GM12878 (cell line): Measurements from ENCODE around the gene MBNL1. TPM values are rescaled to one million over a fixed set of nuclear protein-coding genes. Genes with fewer than 3 reads are reported as not detected.

ENCODE experiments used
- ATAC-seq: fragments of 200-7000 bp; cut with Tn5 transposase; 3 replicates; pipeline ENCODE4 v1.9.1; 2020; ENCODE audit warnings: mild to moderate bottlenecking, moderate library complexity
- BruUV-seq: library from RNA; stranded (reverse); fragments of 400-500 nt; replicated peaks from 2 replicates; lab custom pipeline; 2021; lab: Mats Ljungman, UMichigan
- CTCF ChIA-PET: fragments of 300-600 bp; sonication (Branson Sonifier 250); formaldehyde crosslinking; extraction: SDS; loops from one replicate; lab custom pipeline; 2021; ENCODE audit warnings: inconsistent platforms; lab: Yijun Ruan, JAX
- POLR2A ChIA-PET: fragments of 350-600 bp; formaldehyde crosslinking; extraction: SDS; loops from one replicate; lab custom pipeline; 2021; ENCODE audit warnings: inconsistent platforms; lab: Charles Lee
- RAD21 ChIA-PET: fragments of 300-600 bp; sonication (Branson Sonifier 250); formaldehyde crosslinking; loops from one replicate; lab custom pipeline; 2023; ENCODE audit warnings: antibody characterized with exemption; ENCODE audit not compliant: unreplicated experiment; lab: Charles Lee
- SMC1A ChIA-PET: fragments of 300-600 bp; sonication (Branson Sonifier 250); formaldehyde crosslinking; loops from one replicate; lab custom pipeline; 2023; ENCODE audit not compliant: unreplicated experiment, uncharacterized antibody; lab: Charles Lee
- DNase-seq: peaks from one replicate; pipeline ENCODE4 v3.0.0-alpha.2; 2011; ENCODE audit warnings: low read depth, low spot score
- FAIRE-seq: peaks from 3 replicates; lab custom pipeline; 2011; peaks lifted over from hg19 to GRCh38; lab: Jason Lieb, UNC
- H2AFZ ChIP-seq: 2 replicates; pipeline ENCODE4 v1.6.0; 2011; ENCODE audit warnings: low read depth, low read length, control low read depth; ENCODE audit not compliant: control insufficient read depth
- H3K27ac ChIP-seq: 2 replicates; pipeline ENCODE4 v1.5.1; 2011; ENCODE audit warnings: control low read depth; ENCODE audit not compliant: control insufficient read depth, insufficient read depth
- H3K27me3 ChIP-seq, 2 experiments: replicated peaks in 1 of 2; 2 replicates each; pipeline versions ENCODE4 v1.6.0 to v1.6.1; 2011; ENCODE audit warnings: low read length in 1 of 2; ENCODE audit not compliant: control insufficient read depth in 2 of 2, insufficient read depth in 2 of 2
- H3K36me3 ChIP-seq, 2 experiments: 2 replicates each; pipeline ENCODE4 v1.5.1; 2011; ENCODE audit warnings: low read length in 1 of 2; ENCODE audit not compliant: control insufficient read depth in 2 of 2, insufficient read depth in 2 of 2
- H3K4me1 ChIP-seq: 2 replicates; pipeline ENCODE4 v1.6.1; 2011; ENCODE audit warnings: mild to moderate bottlenecking, low read length, moderate library complexity, mixed read lengths; ENCODE audit not compliant: control insufficient read depth, insufficient read depth
- H3K4me2 ChIP-seq: 2 replicates; pipeline ENCODE4 v1.6.0; 2011; ENCODE audit warnings: control low read depth; ENCODE audit not compliant: control insufficient read depth, insufficient read depth
- H3K4me3 ChIP-seq: fragments of 200-600 bp; sonication (generic); 2 replicates; pipeline ENCODE4 v1.5.1; 2016
- H3K79me2 ChIP-seq: 2 replicates; pipeline ENCODE4 v1.6.0; 2011; ENCODE audit warnings: low read length; ENCODE audit not compliant: control insufficient read depth, insufficient read depth
- H3K9ac ChIP-seq: 2 replicates; pipeline ENCODE4 v1.8.0; 2011; ENCODE audit warnings: low read length, control low read depth, mixed read lengths; ENCODE audit not compliant: control insufficient read depth, insufficient read depth
- H3K9me3 ChIP-seq: replicated peaks from 3 replicates; pipeline ENCODE4 v1.5.1; 2011; ENCODE audit warnings: mild to moderate bottlenecking, low read length; ENCODE audit not compliant: control insufficient read depth, insufficient read depth
- H4K20me1 ChIP-seq: 2 replicates; pipeline ENCODE4 v1.6.0; 2011; ENCODE audit not compliant: control insufficient read depth, insufficient read depth
- CEBPZ ChIP-seq: fragments of 150-350 bp; IDR thresholded peaks from 2 replicates; pipeline ENCODE4 v1.6.1; 2016; ENCODE audit warnings: low read depth, low read length
- E2F4 ChIP-seq: IDR thresholded peaks from 2 replicates; pipeline ENCODE4 v1.6.1; 2012; ENCODE audit warnings: low read depth, low read length, improper control_type of control experiment
- ESRRA ChIP-seq: IDR thresholded peaks from 2 replicates; pipeline ENCODE4 v1.6.1; 2012; ENCODE audit warnings: mild to moderate bottlenecking, low read length, improper control_type of control experiment
- IKZF1 ChIP-seq: fragments of 450-650 bp; conservative IDR thresholded peaks from 2 replicates; pipeline ENCODE4 v1.6.1; 2017; ENCODE audit warnings: antibody characterized with exemption, mild to moderate bottlenecking
- KAT2A ChIP-seq: conservative IDR thresholded peaks from 2 replicates; pipeline ENCODE4 v1.6.1; 2011; ENCODE audit warnings: low read depth, low read length; ENCODE audit not compliant: control insufficient read depth
- NFXL1 ChIP-seq: fragments of 450-650 bp; IDR thresholded peaks from 2 replicates; pipeline ENCODE4 v1.6.1; 2017; ENCODE audit warnings: antibody characterized with exemption, mild to moderate bottlenecking, borderline replicate concordance
- NFYB ChIP-seq: IDR thresholded peaks from 2 replicates; pipeline ENCODE4 v1.6.1; 2011; ENCODE audit warnings: low read depth, mild to moderate bottlenecking, low read length, improper control_type of control experiment, moderate library complexity; ENCODE audit not compliant: insufficient read depth
- RAD21 ChIP-seq: IDR thresholded peaks from 2 replicates; pipeline ENCODE4 v1.6.1; 2011; ENCODE audit warnings: mild to moderate bottlenecking, low read depth, low read length, moderate library complexity; ENCODE audit not compliant: insufficient read depth
- STAT1 ChIP-seq: fragments of 450-650 bp; conservative IDR thresholded peaks from 2 replicates; pipeline ENCODE4 v1.6.1; 2014; ENCODE audit warnings: antibody characterized with exemption, mild to moderate bottlenecking
- SUZ12 ChIP-seq: fragments of 200-600 bp; sonication (generic); IDR thresholded peaks from one replicate; pipeline ENCODE4 v1.6.1; 2018; ENCODE audit warnings: antibody characterized with exemption, mild to moderate bottlenecking; ENCODE audit not compliant: unreplicated experiment
- TARDBP ChIP-seq: IDR thresholded peaks from 2 replicates; pipeline ENCODE4 v1.6.1; 2016; ENCODE audit warnings: borderline replicate concordance
- USF2 ChIP-seq: IDR thresholded peaks from 2 replicates; pipeline ENCODE4 v1.6.1; 2011; ENCODE audit warnings: low read depth, low read length, improper control_type of control experiment, borderline replicate concordance
- YBX1 ChIP-seq: fragments of 450-650 bp; IDR thresholded peaks from 2 replicates; pipeline ENCODE4 v1.6.1; 2016; ENCODE audit warnings: antibody characterized with exemption
- YY1 ChIP-seq: IDR thresholded peaks from 2 replicates; pipeline ENCODE4 v1.6.1; 2011; ENCODE audit warnings: low read depth, mild to moderate bottlenecking, low read length
- ZNF622 ChIP-seq: fragments of 450-650 bp; IDR thresholded peaks from 2 replicates; pipeline ENCODE4 v1.6.1; 2017; ENCODE audit warnings: mild to moderate bottlenecking, inconsistent platforms
- ZZZ3 ChIP-seq: IDR thresholded peaks from 2 replicates; pipeline ENCODE4 v1.6.1; 2011; ENCODE audit warnings: low read depth; ENCODE audit not compliant: control insufficient read depth, insufficient read length
- WGBS: methylation state at CpG from one replicate; pipeline ENCODE4 v1.1.6; 2016; ENCODE audit warnings: low lambda C conversion rate; ENCODE audit not compliant: insufficient replicate concordance, insufficient coverage; ENCODE audit errors: missing lambda C conversion rate; 5-methylcytosine and 5-hydroxymethylcytosine counted together
- in situ Hi-C: fragments of 300-500 bp; cut with MboI; formaldehyde crosslinking; loops from 9 replicates; pipeline ENCODE4 v1.14.3; 2018; ENCODE audit warnings: mixed read lengths
- intact Hi-C: fragments of 100-400 bp; cut with micrococcal nuclease; formaldehyde crosslinking; loops from one replicate; pipeline ENCODE4 v1.14.2; 2022; ENCODE audit not compliant: unreplicated experiment
- polyA plus RNA-seq, 11 experiments: library from polyadenylated mRNA; depleted of rRNA in 4 of 11; unstranded in 6 of 11; stranded (reverse) in 5 of 11; fragments of >200 nt; fragmentation: Nextera tagmentation in 4 of 11; fragmentation: Illumina TruSeq in 1 of 11; extraction: Ambion mirVana in 4 of 11; extraction: Trizol in 1 of 11; gene quantifications; 1 replicate in 1 of 11; 2 replicates in 10 of 11; pipeline versions ENCODE4 v1.2.1 to v1.2.3, GENCODE V29; 2011 to 2016; ENCODE audit warnings: inconsistent platforms in 2 of 11, missing spikeins in 2 of 11, low read depth in 1 of 11
- total RNA-seq, 4 experiments: library from RNA; depleted of rRNA in 3 of 4; stranded (reverse); fragments of >200 nt in 3 of 4; fragmentation: Illumina TruSeq in 1 of 4; extraction: Trizol in 1 of 4; gene quantifications; 2 replicates each; pipeline versions ENCODE4 v1.2.1 to v1.2.3, GENCODE V29; 2013 to 2021

MBNL1 gene
- total and polyA plus RNA-seq, 10 of the 15 experiments (the other 5 are each of a cell fraction or from before 2014, with no cell fraction given) = 59.6 to 337 (median 143) TPM

- ChIA-PET SMC1A (interaction anchor here (0.6 to 6.2 kb wide), 17 partner anchors 7 to 252 kb away, joined by 3 to 39 read pairs (median 4); no protein-coding TSS in a partner anchor), CTCF (interaction anchor here (0.6 to 4.1 kb wide), 8 partner anchors 11 to 256 kb away, joined by 3 to 27 read pairs (median 3); no protein-coding TSS in a partner anchor), RAD21 (interaction anchor here (1.2 kb wide), 1 partner anchor 53 kb away, joined by 3 read pairs; no protein-coding TSS in a partner anchor), POLR2A (interaction anchor here (0.6 to 1.1 kb wide), 3 partner anchors 11 to 55 kb away, joined by 3 to 4 read pairs (median 3); no protein-coding TSS in a partner anchor)
- Histone ChIP-seq H3K4me3 (no peak overlapping the region), H4K20me1 (no peaks in the 10 kb centered on the region), H3K9me3 (peaks cover 17% of the 10 kb centered on the region), H3K4me1 (no peaks in the 10 kb centered on the region), H3K36me3 (peaks cover 0 to 11% of the 10 kb centered on the region in 2 experiments; a peak in 3 of 4 replicates), H3K9ac (no peak overlapping the region), H3K4me2 (no peak overlapping the region), H2AFZ (no peak overlapping the region), H3K27ac (no peak overlapping the region), H3K27me3 (no peaks in the 10 kb centered on the region), H3K79me2 (peaks cover 20% of the 10 kb centered on the region)
- intact Hi-C loops (no loop called here), in situ Hi-C loops (no loop called here)
- 77% methylated on average over 2 of the region's 2 CpGs for WGBS
- FAIRE-seq = no peak
- ATAC-seq = no peak
- DNase-seq = no peak
- BruUV-seq = no TSS peak
- TF ChIP-seq IKZF1 (no peak), NFYB (no peak), ZZZ3 (no peak), SUZ12 (no peak), E2F4 (no peak), ESRRA (no peak), STAT1 (no peak), CEBPZ (no peak), NFXL1 (no peak), YY1 (no peak), YBX1 (no peak), TARDBP (no peak), USF2 (no peak), ZNF622 (no peak), KAT2A (no peak), RAD21 (no peak)
Observed at GRCh38 chr3:152430223-152431002, 161.7 kb downstream of the MBNL1 start.
